Choroid plexus epithelial cell (primary cell): ENCODE measurements around the gene ARRB2.
"Not testable (repeated sequence)": the region's sequence is repeated elsewhere in the genome, so short reads cannot be mapped to it uniquely, and the experiment has no call there.

Experiments
- DNase-seq: peaks from one replicate; pipeline ENCODE4 v3.0.0-alpha.2; 2010; ENCODE audit warnings: low read depth
- H3K4me3 ChIP-seq: 2 replicates; pipeline ENCODE4 v1.5.1; 2011; ENCODE audit warnings: low read depth, mild to moderate bottlenecking, control low read depth, low read length, moderate library complexity
- CTCF ChIP-seq: conservative IDR thresholded peaks from 2 replicates; pipeline ENCODE4 v1.5.1; 2011; ENCODE audit warnings: low read depth, mild to moderate bottlenecking, control low read depth, inconsistent platforms, low read length, moderate library complexity

The ARRB2 gene

GRCh38 chr17:4678448-4679026 lies 31.9 kb upstream of the ARRB2 start:
- peak; percentile 88 for DNase-seq
- no peak overlapping the region for H3K4me3 ChIP-seq
- no peak for TF ChIP-seq CTCF

- DNase-seq, result peak; percentile 56
Observed at GRCh38 chr17:4679658-4680057, 30.8 kb upstream of the ARRB2 start.

GRCh38 chr17:4683739-4684138 lies 26.7 kb upstream of the ARRB2 start:
- not testable (repeated sequence) for H3K4me3 ChIP-seq, DNase-seq

More at GRCh38 chr17:4679658-4680057, 30.8 kb upstream of the ARRB2 start:
- no peak overlapping the region for H3K4me3 ChIP-seq
- TF ChIP-seq CTCF, result no peak

GRCh38 chr17:4689872-4690271 lies 20.6 kb upstream of the ARRB2 start:
- DNase-seq, H3K4me3 ChIP-seq: not testable (repeated sequence)

- no peak overlapping the region for H3K4me3 ChIP-seq
- no peak for DNase-seq
- no peak for TF ChIP-seq CTCF
Observed at GRCh38 chr17:4690745-4691144, 19.7 kb upstream of the ARRB2 start.

- no peak for DNase-seq
- TF ChIP-seq CTCF, result no peak
Observed at GRCh38 chr17:4691686-4692085, 18.7 kb upstream of the ARRB2 start.

GRCh38 chr17:4693416-4693815 lies 17.0 kb upstream of the ARRB2 start:
- no peak for TF ChIP-seq CTCF
- no peak overlapping the region for H3K4me3 ChIP-seq
- no peak for DNase-seq

More at GRCh38 chr17:4691686-4692085, 18.7 kb upstream of the ARRB2 start:
- no peak overlapping the region for H3K4me3 ChIP-seq

GRCh38 chr17:4696437-4696805 lies 14.0 kb upstream of the ARRB2 start:
- no peak overlapping the region for H3K4me3 ChIP-seq
- no peak for DNase-seq
- TF ChIP-seq CTCF, result no peak

GRCh38 chr17:4699401-4700056 lies 10.9 kb upstream of the ARRB2 start:
- not testable (repeated sequence) for DNase-seq, H3K4me3 ChIP-seq
